Measurements from ENCODE around the gene SMIM5. TPM values are rescaled to one million over a fixed set of nuclear protein-coding genes. Genes with fewer than 3 reads are reported as not detected.

SMIM5 gene
- total RNA-seq, 2 donors from 2014 or later, result 0.27 to 0.28 TPM

GRCh38 chr17:75589012-75589918 lies 44.0 kb upstream of the SMIM5 start:
- ATAC-seq (ENCODE audit: insufficient number of reproducible peaks, low FRiP score, low read depth), result peak; percentile 69
- peak; percentile 79 for TF ChIP-seq CTCF (IDR thresholded peaks at IDR 0.05)
- no peaks in the 10 kb centered on the region for H3K36me3 ChIP-seq

GRCh38 chr17:75589919-75590303 lies 43.3 kb upstream of the SMIM5 start:
- no peak for TF ChIP-seq CTCF (IDR thresholded peaks at IDR 0.05)
- Histone ChIP-seq H3K4me3 (peak overlapping the region; percentile 85), H3K36me3 (no peaks in the 10 kb centered on the region), H3K27me3 (replicated peaks; ENCODE audit: insufficient read depth) (no peaks in the 10 kb centered on the region), H3K9me3 (no peaks in the 10 kb centered on the region), H3K4me1 (ENCODE audit: control insufficient read depth in 1 of 2, low read depth in 2 of 2) (peaks cover 0 to 22% of the 10 kb centered on the region in 2 donors), H3K27ac (peak overlapping the region in 1 of 2 donors; percentile 76)
- ATAC-seq (ENCODE audit: insufficient number of reproducible peaks, low FRiP score, low read depth) (no peak), DNase-seq (ENCODE audit: low spot score) (no peak)

More at GRCh38 chr17:75589012-75589918, 44.0 kb upstream of the SMIM5 start:
- Histone ChIP-seq H3K4me1 (ENCODE audit: control insufficient read depth in 1 of 2, low read depth in 2 of 2) (peaks cover 0 to 22% of the 10 kb centered on the region in 2 donors), H3K27ac (peak overlapping the region; percentile 76 to 82), H3K4me3 (peak overlapping the region; percentile 85), H3K27me3 (replicated peaks; ENCODE audit: insufficient read depth) (no peaks in the 10 kb centered on the region), H3K9me3 (no peaks in the 10 kb centered on the region)
- DNase-seq (ENCODE audit: low spot score), result peak; percentile 88

GRCh38 chr17:75590314-75590761 lies 42.9 kb upstream of the SMIM5 start:
- Histone ChIP-seq H3K4me3 (no peak overlapping the region), H3K27ac (no peak overlapping the region), H3K36me3 (no peaks in the 10 kb centered on the region), H3K27me3 (replicated peaks; ENCODE audit: insufficient read depth) (no peaks in the 10 kb centered on the region), H3K9me3 (no peaks in the 10 kb centered on the region), H3K4me1 (ENCODE audit: control insufficient read depth in 1 of 2, low read depth in 2 of 2) (peaks cover 0 to 22% of the 10 kb centered on the region in 2 donors)
- no peak for DNase-seq (ENCODE audit: low spot score)
- no peak for ATAC-seq (ENCODE audit: insufficient number of reproducible peaks, low FRiP score, low read depth)
- no peak for TF ChIP-seq CTCF (IDR thresholded peaks at IDR 0.05)

- TF ChIP-seq CTCF (IDR thresholded peaks at IDR 0.05), result no peak
- H3K27ac ChIP-seq, result no peak overlapping the region
These were observed 42.1 kb upstream of the SMIM5 start for GRCh38 chr17:75590849-75591721.

More at GRCh38 chr17:75590849-75591721, 42.1 kb upstream of the SMIM5 start:
- no peak for ATAC-seq (ENCODE audit: insufficient number of reproducible peaks, low FRiP score, low read depth)
- Histone ChIP-seq H3K4me3 (no peak overlapping the region), H3K36me3 (no peaks in the 10 kb centered on the region), H3K9me3 (no peaks in the 10 kb centered on the region), H3K27me3 (replicated peaks; ENCODE audit: insufficient read depth) (no peaks in the 10 kb centered on the region), H3K4me1 (ENCODE audit: control insufficient read depth in 1 of 2, low read depth in 2 of 2) (peaks cover 0 to 22% of the 10 kb centered on the region in 2 donors)
- no peak for DNase-seq (ENCODE audit: low spot score)

All from thoracic aorta (tissue), 2 donors.